NCI-H1105 treated with DMSO at 0.1 percent for 48 hours (cell line): ENCODE data around the gene SLC6A3.
"Not testable (repeated sequence)": the region's sequence is repeated elsewhere in the genome, so short reads cannot be mapped to it uniquely, and the experiment has no call there.

Experiments
- DNase-seq: peaks from one replicate; lab custom pipeline; 2025; lab: John Stamatoyannopoulos, UW

The SLC6A3 gene

DNA sequence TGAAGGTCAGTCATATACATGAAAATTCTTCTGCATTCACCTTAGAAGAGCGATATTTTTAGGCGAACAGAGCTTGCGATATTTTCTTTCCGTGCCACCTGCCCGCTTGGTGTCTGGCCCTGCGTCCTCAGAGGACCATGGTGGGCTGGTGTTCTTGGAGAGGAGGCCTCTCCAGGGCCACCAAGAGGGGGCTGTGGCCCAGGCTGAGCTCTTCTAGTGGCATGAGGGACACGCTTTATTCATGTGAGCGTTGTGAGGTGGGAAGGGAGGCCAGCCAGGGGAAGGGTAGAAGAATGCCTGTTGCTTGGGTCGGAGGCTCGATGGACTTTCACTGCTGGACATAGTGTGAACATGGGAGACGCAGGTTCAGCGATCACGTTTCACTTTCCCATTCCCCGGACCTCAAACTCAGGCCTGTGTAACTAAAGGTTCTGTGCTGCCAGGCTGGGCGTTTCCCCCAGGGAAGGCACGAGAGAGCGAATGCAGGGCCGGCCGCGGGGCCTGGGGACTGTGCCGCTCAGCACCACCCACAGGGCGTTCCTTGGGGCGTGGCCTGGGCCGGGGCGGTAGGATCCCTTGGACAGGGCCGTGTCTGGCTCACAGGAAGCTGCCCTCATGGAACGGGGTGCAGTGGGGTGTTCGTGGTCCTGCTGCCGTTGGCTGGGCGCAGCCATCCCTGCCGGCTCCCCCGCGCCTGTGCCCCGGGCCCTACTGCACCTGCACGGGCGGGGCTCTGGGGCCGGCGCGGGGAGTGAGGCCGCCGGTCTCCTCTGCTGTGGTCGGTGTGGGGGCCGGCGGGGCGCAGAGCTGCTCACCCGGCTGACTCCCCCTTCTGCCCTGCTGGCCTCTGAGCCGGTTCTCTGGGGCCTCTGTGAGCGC is 59.6 kb downstream of the SLC6A3 start:
- DNase-seq = no peak

- DNase-seq = no peak
Measured at GRCh38 chr5:1384521-1384920, 60.7 kb downstream of the SLC6A3 start.

- no peak for DNase-seq
Measured at GRCh38 chr5:1383886-1384401, 61.3 kb downstream of the SLC6A3 start.

GRCh38 chr5:1383344-1383743 is 61.9 kb downstream of the SLC6A3 start:
- DNase-seq = no peak

DNA sequence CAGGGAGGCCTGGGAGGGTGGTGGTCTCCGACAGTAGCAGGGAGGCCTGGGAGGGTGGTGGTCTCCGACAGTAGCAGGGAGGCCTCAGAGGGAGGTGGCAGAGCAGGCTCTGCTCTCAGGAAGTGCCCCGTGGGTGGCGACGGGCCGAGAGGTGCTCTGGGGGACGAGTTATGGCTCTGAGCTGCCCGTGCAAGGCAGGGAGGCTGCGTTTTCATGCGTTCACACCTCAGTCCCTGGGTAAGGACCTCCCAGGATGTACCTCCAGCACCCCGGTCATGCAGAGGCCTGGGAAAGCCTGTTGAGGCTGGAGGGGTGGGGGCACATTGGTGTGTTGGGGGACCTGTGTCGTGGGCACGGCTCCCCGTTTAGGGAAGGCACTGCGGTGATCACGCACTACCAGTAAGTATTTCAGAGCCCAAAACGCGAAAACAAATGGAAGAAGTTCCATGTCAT is 63.0 kb downstream of the SLC6A3 start:
- no peak for DNase-seq

GRCh38 chr5:1381370-1382247 is 63.6 kb downstream of the SLC6A3 start:
- DNase-seq = no peak

- DNase-seq = no peak
Measured at GRCh38 chr5:1380910-1381309, 64.3 kb downstream of the SLC6A3 start.

DNA sequence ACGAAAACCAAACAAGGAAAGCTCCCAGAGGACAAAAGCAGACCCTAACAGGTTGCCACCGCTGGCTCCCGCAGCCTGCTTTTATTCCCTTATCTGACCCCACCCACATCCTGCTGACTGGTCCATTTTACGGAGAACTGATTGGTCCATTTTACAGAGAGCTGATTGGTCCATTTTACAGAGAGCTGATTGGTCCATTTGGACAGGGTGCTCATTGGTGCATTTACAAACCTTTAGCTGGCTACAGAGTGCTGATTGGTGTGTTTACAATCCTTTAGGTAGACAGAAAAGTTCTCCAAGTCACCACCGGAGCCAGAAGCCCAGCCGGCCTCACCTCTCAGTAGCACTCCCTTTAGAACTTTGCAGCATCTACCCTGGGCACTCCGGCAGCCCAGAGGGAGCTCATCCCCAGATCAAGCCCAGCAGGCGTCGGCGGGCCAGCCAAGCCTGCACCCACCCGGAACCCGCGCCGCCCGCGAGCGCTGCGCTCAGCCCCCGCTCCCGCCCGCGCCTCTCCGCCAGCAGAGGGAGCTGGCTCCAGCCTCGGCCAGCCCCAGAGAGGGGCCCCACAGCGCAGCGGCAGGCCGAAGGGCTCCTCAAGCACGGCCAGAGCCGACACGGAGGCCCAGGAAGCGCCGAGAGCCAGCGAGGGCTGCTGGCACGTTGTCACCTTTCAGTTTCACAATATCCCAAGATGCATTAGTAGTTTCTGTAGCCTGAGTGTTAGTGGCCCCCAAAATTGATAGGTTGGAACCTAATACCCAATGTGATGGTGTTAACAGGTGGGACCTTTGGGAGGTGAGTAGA is 65.0 kb downstream of the SLC6A3 start:
- no peak for DNase-seq

- DNase-seq = no peak
Measured at GRCh38 chr5:1378866-1379659, 66.2 kb downstream of the SLC6A3 start.

DNA sequence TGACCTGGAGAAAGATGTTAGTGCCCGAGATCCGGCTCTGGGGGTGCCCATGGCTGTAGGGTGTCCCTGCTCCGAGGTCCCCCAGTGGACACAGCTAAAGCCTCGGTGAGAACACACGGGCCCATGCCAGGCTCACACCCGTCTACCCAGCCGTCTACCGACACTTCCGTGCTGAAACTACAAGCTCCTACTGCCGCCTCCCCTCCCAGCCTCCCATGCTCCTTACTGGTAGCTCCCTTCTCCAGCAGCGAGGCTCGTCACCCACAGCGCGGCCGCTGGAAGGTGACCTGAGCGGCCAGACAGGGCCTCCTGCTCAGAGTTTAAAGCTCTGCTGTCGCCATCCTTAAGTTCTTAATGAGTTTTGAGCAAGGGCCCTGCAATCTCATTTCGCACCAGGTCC is 67.1 kb downstream of the SLC6A3 start:
- no peak for DNase-seq

GRCh38 chr5:1376981-1377380 is 68.3 kb downstream of the SLC6A3 start:
- no peak for DNase-seq

DNA sequence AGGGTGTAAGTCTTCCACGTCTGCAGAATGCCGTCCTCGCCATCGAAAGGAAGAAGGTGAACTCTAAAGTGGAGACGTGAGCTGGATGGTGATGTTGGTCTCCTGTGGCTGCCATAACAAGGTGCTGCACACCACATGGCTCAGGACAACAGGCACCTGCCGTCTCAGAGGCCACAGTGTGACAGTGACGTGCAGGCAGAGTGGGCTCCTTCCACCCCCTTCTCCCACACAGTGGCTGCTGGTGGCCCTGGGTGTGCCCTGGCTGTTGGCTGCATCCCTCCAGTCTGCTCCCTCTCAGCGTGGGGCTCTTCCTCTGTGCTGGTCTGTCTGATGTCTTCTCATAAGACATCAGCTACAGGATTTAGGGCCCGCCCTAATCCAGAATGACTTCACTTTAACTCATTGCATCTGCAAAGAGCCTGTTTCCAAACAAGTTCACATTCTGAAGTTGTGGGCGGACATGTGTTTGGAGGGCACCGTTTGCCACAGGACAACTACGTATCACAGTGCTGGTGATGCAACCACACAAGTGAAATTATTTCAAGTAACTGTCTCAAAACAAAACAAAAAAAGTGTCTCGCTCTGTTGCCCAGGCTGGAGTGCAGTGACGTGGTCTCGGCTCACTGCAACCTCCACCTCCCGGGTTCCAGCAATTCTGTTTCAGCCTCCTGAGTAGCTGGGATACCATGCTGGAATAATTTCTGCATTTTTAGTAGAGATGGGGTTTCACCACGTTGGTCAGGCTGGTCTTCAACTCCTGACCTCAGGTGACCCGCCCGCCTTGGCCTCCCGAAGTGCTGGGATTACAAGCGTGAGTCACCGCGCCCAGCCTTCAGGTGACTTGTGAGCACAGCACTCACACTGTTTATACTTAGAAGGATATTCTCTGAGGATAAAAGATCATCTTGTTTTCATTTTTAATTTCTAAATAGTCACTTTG is 69.1 kb downstream of the SLC6A3 start:
- no peak for DNase-seq

- DNase-seq = no peak
Measured at GRCh38 chr5:1374679-1375055, 70.6 kb downstream of the SLC6A3 start.

- DNase-seq = no peak
Measured at GRCh38 chr5:1374030-1374678, 71.1 kb downstream of the SLC6A3 start.

- not testable (repeated sequence) for DNase-seq
Measured at GRCh38 chr5:1371972-1372342, 73.3 kb downstream of the SLC6A3 start.

- no peak for DNase-seq
Measured at GRCh38 chr5:1371218-1371971, 73.8 kb downstream of the SLC6A3 start.

DNA sequence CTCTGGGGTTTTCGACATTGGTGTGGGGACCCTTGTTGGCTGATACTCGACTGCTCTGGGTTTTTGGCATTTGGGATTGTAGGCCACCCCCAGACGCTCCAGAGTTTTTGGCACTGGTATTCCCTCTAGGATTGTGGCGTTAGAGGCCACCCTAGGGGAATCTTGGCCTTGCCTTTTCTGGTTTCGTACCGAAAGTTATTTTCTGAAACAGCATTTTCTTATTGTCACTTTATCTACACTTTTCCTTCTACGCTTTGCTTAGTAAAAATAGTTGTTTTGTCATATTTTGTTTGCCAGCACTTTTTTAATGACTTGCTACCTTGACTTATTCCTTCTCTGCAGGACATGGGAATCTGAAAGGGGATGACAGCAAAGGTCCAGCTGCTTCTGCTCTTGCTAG is 75.2 kb downstream of the SLC6A3 start:
- no peak for DNase-seq

GRCh38 chr5:1368756-1369155 is 76.5 kb downstream of the SLC6A3 start:
- no peak for DNase-seq

DNA sequence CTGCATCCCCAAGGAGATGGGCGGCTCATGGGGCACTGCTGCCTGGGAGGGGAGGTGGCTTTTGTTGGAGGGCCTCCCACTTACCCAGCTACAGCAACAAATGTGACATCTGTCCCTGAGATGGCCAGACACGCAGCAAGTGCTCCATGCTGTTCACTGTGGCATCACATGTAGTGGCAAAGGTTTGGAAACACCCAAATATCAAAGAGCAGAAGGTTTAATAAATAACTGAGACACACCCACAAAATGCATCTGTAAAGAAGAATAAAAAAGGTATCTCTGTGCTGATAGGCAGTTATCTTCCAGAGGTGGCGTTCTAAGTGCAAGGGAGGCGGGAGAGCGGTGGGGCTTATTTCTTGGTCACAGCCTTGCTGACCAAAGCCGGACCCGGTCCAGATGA is 77.0 kb downstream of the SLC6A3 start:
- DNase-seq = no peak
